ENCODE measurements around the gene MED27.
"Not testable (repeated sequence)": the region's sequence is repeated elsewhere in the genome, so short reads cannot be mapped to it uniquely, and the experiment has no call there.

MED27 gene

DNA sequence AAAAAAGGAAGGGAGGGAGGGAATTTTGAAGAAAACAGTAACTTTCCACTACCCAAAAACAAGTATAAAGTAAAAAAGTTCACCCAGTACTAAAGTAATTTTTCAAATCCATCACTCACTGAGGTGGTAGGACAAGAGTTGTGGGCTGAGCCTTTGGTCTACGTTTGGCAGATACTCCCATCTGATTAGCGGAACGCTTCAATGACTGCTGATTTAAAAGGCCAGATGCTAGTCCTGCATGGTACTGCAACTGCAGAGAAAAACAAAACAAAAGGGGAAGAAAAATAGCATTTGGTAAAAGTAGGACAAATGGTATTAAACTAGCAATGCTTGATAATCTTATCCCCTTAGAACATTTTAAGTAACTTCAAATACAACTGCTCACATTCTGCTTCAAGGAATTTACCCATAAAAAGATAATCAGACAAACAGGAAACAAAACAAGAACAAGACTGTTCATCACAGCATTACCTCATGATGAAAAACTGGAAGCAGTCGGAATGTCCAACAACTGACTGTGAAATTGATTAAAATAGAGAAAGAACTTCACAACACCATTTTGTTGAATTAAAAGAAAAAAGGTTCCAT, 65.4 kb downstream of the MED27 start:
- DNase-seq = no peak

DNA sequence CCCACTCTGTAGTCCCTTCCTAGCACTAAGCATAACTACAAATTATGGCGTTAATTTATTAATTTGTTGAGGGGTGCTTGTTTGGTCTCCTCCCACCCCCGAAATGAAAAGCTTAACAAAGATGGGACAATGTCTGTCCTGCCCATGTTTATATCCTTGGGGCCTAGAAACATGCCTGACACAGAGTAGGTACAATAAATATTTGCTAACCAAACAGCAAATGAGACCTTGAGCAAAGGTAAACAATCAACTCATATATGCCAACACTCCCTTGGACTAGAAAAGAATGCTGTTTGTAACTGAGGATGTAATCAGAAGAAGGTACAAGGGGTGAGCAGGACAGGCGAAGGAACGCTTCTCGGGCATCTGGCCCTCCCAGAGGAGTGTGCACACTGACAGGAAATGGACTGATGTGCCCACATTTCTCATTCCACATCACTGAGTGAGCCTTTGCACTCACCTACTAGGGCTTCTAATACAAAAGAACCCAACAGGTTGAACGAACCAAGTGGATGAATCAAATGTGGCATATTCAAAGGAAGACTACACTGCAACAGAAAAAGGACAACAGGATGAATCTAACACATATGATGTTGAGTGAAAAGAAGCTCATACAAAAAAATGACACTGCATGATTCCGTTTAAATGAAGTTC, 66.8 kb downstream of the MED27 start:
- DNase-seq = no peak

DNA sequence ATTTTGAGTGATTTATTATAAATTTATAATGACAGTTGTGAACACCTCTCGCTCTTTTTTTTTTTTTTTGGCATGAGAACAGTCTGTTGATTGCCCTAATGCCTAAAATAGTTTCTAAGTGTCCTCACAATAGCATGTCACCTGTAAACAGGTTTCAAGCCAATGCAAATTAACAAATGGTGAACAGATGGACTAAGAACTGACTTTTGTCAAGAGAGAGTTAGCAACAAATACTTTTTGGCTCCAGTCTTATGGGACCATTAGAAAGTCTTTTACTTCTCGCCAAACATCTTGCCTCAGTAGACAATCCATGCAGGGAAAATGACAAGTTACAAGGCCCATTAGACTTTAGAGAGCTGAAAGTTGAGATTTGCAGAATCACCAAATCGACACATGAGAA, 67.8 kb downstream of the MED27 start:
- no peak for DNase-seq

DNA sequence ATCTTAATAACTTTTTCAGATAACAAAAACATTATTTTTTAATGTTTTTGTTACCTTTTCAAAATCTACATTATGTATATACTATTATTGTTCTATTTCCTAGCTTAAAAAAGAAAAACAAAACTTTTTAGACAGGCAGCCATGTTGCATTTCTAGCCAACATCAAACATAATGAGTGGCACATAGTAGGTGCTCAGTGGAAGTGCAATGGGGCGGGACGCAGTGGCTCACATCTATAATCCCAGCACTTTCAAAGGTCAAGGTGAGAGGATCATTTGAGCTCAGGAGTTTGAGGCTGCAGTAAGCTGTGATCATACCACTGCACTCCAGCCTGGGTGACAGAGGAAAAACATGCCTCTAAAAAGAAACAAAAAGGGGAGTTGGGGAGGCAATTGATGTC, 68.4 kb downstream of the MED27 start:
- DNase-seq = no peak

DNA sequence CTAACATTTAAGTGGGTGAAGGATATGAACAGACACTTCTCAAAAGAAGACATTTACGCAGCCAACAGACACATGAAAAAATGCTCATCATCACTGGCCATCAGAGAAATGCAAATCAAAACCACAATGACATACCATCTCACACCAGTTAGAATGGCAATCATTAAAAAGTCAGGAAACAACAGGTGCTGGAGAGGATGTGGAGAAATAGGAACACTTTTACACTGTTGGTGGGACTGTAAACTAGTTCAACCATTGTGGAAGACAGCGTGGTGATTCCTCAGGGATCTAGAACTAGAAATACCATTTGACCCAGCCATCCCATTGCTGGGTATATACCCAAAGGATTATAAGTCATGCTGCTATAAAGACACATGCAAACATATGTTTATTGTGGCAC, 69.5 kb downstream of the MED27 start:
- DNase-seq = not testable (repeated sequence)

DNA sequence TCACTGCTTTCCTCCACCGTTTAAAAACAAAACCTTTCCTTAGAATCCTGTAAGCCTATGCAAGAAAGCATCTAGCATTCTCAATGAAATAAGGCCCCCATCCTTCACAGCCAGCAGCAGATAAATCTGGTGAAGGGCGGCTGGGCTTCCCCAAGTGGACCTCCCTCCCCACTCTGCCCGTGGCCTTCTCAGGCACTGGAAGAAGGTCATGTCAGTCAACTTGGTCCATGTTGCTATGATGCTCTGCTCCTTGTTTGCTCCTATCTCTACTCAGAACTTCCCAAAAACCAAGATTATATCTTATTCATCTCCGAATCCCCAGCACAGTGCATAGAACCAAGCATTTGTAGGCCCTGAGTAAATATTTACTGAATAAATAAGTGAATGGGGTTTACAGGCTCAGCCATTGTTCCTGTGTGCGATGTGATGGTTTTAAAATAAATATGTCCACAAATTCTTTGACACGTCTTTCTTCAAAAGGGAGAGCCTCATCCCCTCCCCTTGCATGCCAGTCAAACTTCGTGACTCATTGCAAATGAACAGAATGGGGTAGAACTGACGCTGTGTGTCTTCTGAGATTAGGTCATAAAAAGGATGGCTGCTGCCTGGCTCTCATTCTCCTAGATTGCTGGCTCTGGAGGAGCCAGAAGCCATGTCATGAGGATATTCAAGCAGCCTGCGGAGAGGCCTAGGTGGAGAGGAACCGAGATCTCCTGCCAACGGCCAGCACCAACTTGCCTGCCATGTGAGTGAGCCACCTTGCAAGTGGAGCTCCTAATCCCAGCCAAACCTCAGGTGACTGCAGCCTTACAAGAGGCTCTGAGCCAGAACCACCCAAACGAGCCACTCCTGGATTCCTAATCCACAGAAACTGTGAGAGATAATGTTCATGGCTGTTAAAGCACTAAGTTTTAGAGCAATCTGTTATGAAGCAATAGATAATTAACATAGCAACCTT, 70.5 kb downstream of the MED27 start:
- DNase-seq = no peak

DNA sequence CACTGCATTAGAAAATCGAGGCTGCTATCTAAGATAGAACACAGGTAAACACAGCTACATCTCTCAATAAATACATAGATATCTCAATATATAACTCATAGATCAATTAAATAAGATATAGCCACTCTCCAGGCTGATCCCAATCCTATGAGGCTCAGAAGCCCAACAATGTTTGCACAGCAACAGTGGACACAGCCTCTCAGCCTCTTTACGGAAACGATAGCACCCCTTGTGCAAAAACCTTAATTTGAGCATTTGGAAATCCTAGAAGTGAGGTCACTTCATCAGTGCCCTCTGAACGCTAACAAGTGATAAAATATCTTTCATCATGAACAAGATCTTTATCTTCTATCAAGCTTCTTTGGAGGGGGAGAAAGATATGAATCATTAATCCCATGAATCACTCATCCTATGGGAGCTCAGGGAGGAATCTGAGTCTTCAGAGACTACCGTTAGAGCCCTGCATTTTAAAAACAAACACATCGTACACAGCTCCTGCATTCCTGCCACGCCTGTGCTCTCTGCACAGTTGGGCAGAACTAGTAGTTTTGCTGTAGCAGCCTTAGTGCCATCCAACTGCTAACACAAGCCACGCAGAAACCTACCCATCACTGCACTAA, 71.4 kb downstream of the MED27 start:
- peak; percentile 53 for DNase-seq

DNA sequence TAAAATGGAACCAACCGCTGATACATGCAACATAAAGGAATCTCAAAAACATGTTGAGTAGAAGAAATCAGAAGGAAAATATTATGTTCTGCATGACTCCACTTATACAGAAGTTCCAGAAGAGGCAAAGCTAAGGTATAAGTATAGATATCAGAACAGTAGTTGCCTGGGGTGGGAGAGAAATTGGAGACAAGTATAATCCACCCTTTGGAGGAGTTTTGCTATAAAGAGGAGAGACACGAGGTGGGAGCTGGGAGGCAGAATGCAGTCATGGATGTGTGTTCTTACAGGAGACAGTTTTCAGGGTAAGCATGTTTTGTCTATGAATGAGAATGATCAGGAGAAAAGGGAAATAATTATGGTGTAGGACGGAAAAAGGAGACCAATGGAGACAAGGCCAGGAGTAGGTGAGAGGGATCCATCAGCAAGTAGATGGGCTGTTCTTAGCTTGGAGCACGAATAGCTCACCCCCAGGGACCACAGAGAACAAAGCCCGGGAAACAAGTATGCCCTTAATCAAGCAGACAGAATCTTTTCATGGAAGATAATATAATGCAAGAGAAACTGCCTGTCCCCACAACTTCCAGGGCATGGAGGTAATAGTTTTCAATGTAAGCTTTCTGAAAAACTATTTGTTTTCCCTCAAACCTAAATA, 72.2 kb downstream of the MED27 start:
- DNase-seq = no peak

DNA sequence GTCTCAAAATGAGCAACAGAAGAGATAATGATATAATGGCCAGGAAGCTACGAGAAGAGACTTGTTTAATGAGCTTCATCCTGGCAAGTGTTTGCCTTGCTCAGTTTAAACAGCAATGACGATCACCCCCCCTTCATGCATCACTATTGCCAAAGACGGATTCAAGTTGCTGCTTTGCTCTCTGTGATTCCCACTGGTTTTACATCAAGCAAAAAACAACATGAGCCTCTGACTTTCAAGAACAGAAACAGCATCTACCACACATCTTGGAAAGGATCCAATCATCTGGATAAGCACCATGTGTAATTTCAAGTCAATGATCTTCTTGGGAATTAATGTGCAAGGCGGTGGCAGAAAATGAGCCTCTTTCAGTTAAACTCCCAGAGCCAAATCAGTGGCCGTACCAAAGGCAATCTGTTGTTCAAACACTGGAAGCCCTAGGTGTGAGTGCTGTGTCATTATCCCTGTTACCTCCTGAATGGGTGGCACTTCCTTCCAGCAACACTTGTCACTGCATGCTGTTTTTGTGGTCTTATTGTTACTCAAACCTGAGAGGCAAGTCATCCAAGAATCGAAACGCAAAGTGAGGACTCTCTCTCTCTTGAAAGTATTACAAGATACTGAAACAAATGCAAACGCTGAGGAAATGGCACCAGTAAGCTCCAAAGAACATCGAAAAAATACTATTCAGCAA, 72.8 kb downstream of the MED27 start:
- peak; percentile 72 for DNase-seq

DNA sequence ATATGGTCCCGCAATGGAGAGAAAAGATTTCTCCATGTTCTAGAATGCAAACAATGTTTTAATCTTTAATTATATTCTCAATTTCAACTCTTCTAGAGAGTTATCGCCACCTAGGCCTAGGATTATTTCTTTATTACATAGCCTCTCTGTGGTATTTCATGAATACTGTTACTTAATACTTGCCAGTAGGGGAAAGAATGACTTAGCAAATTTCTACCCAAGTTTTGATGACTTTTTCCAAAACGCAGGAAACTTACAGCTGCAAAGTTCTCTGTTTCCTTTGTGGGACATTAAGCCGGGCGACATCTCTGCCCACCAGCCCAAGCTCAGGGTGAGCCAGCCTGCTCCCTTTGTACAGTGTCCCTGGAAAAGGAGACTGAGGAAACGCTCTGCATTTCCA, 73.8 kb downstream of the MED27 start:
- no peak for DNase-seq

DNA sequence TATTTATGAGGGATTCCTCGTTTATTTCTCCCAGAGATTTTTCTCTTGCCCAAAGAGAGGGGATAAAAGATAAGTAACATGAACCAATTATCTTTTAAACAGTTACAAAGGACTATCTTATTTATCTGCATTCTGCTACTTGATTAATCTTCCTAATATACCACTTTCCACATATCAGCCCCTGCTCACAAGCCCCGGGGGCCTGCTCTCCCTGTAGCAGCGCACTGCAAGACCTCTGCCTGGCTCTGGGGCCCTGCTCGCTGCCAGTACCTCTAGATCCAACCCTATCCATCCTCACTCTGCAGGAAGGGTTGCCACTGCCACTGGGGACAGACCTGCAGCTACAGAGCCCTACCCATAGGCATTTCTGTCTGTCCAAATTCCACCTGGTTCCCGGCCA, 75.3 kb downstream of the MED27 start:
- DNase-seq = no peak

DNA sequence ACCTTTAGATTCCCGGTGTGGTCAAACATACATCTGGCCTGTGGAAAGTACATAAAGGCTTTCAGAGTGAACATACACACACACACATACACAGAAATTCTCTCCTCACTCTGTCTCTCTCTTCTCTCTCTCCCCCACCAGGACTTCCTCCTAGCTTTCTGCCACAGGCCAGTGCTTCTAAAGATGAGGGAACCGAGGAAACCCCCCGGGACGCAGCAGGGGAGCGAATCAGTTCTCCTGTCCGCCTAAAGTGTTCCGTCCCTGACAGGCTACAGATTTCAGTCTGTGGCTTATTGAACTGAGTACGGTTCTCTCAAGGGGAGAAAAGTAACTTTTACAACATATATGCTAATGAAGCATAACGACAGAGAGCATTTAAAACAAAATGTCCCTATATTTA, 75.8 kb downstream of the MED27 start:
- DNase-seq = no peak

DNA sequence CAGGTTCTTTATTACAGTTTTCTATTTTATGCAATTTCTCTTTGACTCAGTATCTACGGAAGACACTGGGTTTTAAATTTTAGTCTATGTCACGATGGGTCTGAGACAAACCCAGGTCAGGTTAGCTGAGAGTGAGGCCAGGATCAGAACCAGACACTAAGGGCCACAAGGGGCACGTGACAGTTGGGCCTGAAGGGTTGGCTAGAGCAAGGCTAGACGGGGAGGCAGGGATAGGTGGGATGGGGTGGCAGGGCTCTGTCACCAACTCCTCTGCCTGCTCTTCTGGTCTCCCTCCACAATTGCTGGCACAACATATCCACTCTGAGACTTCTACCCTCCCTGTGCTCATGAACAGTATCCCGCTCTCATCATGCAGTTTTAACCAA, 76.4 kb downstream of the MED27 start:
- DNase-seq = no peak

DNA sequence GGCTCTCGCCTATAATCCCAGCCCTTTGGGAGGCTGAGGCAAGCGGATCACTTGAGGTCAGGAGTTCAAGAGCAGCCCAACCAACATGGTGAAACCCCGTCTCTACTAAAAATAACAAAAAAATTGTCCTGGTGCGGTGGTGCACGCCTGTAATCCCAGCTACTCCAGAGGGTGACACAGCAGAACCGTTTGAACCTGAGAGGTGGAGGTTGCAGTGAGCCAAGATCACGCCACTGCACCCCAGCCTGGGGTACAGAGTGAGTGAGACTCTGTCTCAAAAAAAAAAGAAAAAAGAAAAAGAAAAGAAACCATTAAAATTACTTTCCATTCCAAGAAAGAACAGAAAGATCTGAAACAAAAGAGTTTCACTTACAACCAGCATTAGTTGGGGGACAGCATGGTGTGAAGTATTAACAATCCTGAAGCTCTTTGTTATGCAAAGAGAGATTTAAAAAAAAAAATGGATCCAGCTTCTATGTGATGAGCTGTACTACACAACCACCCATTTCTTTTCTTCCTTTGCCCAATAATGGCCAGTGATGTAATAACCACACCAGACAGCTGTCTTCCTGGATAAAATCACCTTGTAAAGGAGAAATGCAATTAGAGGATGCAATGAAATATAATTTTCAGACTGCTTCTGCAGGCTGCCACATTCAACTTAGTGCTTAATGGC, 76.9 kb downstream of the MED27 start:
- peak; percentile 22 for DNase-seq

DNA sequence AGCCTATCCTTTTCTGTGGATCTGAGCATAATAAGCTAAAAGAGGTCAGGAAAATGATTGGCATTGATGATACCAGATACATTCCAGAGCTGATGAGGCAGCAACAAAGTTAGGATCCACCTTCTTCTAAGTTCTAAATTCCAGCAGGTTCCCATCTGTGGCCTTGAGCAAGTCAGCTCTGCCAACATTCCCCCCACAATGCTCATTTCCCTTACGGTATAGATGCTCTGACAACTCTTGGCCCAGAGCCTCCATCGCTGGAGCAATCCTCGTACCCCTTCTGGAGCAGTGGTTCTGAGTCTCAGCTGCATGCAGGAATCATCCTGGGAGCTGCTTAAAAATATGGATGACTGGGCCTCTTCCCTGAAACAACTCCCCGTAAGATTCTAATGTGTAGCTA, 78.1 kb downstream of the MED27 start:
- peak; percentile 49 for DNase-seq

DNA sequence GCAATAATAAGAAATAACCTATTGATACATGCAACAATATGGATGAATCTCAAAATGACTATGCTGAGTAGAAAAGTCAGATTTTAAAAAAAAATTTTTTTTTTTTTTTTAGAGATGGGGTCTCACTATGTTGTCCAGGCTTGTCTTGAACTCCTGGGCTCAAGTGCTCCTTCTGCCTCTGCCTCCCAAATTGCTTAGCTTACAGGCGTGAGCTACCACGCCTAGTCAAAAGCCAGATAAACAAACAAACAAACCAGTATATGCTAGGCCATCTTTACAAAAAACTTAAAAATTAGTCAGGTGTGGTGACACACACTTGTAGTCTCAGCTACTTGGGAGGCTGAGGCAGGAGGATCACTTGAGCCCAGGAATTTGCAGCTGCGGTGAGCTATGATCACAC, 79.0 kb downstream of the MED27 start:
- DNase-seq = no peak

DNA sequence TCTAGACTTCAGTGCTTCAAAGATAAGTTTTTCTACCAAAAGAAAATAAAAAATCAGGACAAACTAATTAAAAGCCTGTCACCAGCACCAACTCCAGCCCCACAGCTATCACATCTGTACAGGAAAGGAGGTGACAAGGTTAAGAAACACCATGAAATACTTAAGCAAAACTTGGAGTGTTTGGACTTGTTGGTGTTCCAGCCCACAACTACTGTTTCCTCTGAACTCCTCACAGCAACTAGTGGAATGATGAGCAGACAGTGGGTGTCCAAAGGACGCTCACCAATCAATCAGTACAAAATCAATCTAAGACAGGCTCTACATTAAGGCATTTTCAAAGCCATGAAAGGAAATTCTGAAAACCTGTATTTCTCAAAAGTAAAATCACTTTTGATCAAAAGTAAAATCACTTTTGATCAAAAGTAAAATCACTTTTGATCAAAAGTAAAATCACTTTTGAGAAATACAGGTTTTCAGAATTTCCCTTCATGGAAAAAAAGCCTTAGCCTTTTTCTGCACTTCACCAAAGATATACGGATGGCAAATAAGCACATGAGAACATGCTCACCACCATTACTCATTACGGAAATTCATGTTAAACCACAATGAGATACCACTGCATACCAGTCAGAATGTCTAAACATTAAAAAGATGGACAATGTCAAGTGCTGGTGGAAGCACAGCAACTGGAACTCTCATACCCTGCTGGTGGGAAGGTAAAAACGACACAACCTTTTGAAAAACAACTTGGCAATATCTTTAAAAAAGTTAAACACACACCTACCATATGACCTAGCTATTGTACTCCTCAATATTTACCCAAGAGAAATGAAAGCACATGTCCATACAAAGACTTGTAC, 79.7 kb downstream of the MED27 start:
- DNase-seq = peak; percentile 75

DNA sequence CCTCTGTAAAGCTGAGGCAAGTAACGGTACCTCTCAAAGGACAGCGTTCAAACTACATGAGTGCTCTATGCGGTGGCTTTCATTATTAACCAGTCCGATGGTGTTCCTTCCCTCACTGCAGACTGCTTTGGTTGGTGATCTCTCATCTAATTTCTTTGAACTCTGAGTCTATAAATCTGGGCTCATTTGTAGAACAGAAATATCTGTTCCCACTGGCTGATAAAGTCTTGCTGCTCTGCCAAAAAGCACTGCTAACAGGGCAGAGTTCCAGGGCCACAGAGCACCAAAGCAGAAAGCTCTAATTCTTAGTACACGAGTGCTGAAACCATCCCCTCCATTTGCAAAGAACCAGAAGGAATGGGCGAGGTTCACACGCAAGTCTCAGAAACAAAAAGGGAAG, 81.9 kb downstream of the MED27 start:
- peak; percentile 52 for DNase-seq

DNA sequence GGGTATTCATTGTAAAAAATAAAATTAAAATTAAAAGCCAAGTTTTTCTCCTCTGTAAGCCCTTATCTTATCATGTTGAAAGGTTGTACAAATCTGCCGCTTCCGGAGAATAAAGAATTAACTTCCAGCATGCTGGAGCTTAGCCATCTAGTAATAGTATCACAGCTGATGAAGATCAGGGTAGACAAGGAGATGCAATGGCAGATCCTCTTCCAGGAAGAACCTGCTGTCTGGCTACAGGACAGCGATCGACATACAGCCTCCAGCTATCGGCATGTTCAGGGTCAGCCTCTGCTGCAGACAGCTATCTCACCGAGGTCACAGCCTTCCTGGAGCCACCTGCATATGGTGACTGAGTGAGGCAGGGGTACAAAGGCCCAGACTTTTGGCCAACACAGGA, 82.6 kb downstream of the MED27 start:
- no peak for DNase-seq

DNA sequence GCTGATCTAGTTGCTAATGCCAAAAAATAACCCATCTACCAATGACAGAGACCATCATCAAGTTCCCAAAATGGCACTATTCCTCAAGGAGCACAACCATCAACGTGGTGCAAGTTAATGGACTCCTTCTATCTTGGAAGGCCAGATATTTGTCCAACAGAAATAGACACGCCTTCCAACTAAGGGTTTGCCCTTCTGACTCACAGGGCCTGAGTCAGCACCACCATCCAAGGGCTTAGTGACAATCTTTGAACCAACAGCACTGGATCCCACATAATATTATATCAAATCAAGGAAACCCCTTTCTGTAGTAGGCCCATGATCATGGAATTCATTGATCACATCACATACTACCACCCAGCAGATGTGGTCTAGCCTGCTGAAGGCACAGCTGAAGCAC, 84.3 kb downstream of the MED27 start:
- no peak for DNase-seq
